ENCODE results near the gene SCYGR1.
"Not testable (repeated sequence)": the region's sequence is repeated elsewhere in the genome, so short reads cannot be mapped to it uniquely, and the experiment has no call there.

Gene SCYGR1

GRCh38 chr2:227402959-227403358 lies 15.2 kb upstream of the SCYGR1 start:
- no peak for DNase-seq (ENCODE audit: low spot score)

- no peak for DNase-seq (ENCODE audit: low spot score)
Measured at GRCh38 chr2:227402321-227402720, 14.6 kb upstream of the SCYGR1 start.

DNA sequence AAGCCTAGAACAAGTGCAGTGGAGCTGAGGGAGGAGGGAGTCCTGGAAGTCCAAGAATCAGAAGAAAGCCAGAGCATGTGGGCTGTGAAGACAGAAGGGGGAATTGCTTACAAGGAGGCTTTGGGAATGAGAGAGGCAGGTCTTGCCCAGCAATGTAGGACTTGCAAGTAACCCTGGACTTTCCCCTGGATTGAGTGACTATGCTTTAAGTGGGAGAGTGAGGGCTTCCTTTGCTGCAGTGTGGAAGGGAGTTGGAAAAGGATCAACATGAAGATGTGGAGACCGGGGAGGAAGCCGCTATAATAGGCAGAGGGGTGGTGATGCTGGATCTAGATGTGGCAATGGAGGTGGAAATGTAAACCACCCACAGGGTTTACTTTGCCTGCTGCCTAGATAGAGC lies 13.8 kb upstream of the SCYGR1 start:
- DNase-seq (ENCODE audit: low spot score): no peak

- no peak for DNase-seq (ENCODE audit: low spot score)
Measured at GRCh38 chr2:227398684-227399670, 11.2 kb upstream of the SCYGR1 start.

DNA sequence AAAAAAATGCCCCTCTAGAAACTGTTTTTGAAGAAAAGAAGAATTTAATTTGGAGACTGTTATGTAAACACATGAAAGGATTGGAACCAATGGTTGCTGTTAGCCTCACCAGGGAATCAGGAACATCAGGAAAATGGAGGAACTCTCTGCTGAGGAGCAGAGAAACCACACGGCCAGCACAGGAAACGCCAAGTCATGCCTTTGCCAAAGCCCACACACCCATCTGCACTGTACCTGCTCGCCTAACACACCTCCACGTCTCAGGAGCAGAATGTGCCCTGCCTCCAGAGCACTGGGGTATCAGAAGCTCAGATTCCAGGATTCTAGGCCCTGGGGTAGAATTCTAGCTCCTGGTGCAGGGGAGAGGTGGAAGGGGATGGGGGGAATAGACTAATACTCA lies 9.8 kb upstream of the SCYGR1 start:
- no peak for DNase-seq (ENCODE audit: low spot score)

DNA sequence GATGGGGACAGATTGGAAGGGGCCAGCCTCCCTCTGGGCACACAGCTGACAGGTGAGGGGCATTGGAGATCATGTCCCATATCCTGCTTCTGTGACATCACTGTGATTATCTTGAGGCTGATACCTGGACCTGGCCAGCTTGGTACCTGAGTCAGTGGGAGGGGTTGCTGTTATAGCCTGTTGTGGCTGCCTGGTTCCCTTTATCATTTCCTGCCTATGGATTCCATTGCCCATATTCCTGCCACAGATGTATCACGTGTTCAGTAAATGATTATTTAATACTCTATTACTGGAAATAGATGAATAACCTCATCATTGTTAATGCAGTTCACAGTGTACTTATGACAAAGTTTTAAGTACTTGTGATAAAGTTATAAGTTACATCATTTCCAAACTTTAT lies 7.8 kb upstream of the SCYGR1 start:
- no peak for DNase-seq (ENCODE audit: low spot score)

GRCh38 chr2:227394401-227394800 lies 6.7 kb upstream of the SCYGR1 start:
- DNase-seq (ENCODE audit: low spot score): no peak

DNA sequence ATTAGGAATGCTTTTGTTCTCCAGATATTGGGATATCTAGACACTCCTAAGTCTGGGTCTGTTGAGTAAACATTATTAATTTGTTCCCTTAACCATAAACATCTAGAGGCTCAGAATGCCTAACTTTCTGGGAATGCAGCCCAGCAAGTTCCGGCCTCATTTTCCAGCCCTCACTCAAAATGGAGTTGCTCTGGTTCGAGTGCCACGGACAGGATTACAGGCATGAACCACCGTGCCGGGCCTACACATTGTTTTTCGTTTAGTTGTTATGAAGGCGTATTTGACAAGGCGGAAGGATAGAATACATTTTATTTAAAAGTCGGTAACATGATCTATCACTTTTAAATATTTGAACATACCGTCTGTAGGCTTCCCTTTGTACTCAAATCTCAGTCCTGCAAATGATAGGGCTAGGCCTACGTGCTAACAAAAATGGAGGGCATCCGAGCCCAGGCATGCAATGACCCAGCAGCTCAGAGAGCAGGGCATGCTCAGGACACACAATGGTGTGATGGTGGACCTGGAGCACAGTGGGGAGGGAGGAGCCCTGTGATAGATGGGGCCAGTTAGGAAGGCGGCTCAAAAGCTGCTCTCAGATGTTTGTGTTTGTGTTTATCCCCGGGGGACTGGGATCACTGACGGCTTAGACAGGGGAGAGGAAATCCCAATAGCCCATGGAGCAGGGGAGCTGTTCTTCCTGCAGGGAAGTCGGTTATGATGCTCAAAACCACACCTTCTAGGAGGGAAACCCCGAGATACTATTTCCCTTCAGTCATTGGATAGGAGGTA lies 2.9 kb upstream of the SCYGR1 start:
- DNase-seq (ENCODE audit: low spot score): no peak

DNA sequence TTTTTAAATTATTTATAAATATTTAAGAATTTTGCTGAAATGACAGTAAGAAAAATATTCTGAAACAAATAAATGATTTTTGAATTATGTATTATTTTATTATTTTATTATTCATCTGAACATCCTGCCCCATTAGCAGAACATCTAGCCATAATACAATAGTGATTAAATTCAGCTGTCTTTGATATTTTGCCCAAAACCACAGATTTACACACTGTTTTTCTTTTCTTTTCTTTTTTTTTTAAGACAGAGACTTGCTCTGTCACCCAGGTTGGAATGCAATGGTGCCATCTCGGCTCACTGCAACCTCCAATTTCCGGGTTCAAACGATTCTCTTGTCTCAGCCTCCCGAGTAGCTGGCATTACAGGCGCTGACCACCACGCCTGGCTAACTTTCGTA lies 1.9 kb upstream of the SCYGR1 start:
- DNase-seq (ENCODE audit: low spot score): no peak

DNA sequence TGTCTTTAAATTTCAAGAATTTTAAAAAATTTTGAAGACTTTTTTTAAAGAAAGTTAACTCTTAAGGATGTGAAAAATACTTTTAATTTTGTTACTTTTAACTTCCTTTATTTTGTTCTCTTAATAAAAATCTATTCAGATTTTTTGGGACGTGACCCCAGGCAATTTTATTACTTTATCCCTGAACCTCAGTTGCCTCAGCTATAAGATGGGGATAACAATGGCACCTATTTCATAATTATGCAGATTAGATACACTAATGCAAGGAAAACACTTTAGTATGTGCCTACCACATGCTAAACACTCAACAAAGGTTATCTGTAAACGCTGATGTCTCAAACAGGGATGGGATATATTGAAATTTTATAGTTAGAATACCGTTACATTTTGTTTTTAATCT lies 1.5 kb upstream of the SCYGR1 start:
- DNase-seq (ENCODE audit: low spot score): no peak

DNA sequence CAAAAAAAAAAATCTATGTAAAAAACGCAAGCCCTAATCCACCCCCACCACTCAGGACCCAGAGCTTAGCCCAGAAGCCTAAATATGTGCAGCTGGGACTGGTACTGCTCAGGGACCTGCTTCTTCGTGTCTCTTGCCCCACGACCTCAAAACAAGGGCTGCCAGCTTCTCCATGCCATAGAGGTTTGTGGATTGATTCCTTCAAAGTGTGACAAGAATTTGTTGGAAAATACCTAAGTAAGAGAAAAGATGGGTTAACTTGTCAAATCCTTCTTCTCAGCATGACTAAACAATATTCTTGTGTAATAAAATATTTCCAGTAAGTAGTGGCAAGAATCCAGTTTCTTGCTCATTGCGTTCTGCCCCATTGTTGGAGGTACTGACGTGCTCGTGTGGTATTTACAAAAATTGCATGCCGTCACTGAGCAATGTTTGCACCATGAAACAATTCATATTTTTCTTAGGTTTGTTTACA lies 825 bp upstream of the SCYGR1 start:
- no peak for DNase-seq (ENCODE audit: low spot score)

- no peak for DNase-seq (ENCODE audit: low spot score)
Measured at GRCh38 chr2:227386630-227387029, 1.1 kb downstream of the SCYGR1 start.

DNA sequence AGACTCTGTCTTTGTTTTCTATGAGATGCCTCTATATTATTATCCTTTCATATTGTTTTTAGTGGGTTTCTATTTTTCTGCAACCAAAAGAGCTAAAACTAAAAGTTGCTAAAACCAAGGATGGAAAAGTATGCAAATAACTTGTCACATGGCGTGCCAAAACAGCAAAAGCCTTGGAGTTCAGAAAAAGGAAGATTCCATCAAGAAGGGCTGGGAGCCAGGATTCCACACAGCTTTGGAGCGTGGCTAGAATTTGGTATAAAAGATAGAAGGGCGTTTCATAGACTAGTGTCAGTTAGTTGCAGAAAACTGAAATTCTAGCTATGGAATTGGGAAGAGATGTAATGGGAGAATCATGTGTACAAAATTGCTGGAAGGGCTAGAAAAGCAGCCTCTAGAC lies 4.1 kb downstream of the SCYGR1 start:
- DNase-seq (ENCODE audit: low spot score): no peak

GRCh38 chr2:227382241-227382835 lies 5.4 kb downstream of the SCYGR1 start:
- not testable (repeated sequence) for DNase-seq (ENCODE audit: low spot score)

DNA sequence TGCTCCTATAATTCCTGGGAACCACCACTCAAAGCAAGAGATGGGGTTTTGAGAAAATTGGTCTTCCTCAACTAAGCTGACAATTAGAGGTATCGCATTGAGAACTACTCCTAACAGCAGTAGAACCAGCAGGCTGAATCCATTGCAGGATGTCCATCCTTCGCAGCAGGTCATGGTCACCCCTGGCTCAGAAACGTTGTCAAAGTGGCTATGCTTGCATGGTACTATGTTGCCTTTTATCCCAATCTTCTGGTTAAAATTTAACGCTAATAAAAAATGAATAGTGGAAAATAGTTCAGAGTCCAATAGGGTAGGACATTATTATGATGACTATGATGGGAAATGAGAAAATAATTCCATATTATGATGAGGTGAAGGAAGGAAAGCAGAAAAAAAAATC lies 8.7 kb downstream of the SCYGR1 start, which contains the start of gene TM4SF20:
TM4SF20 (minus strand) TSS at position 212 of the 400 bp plus-strand sequence; CDS start at position 174, 38 bp downstream.
- no peak for DNase-seq (ENCODE audit: low spot score)

GRCh38 chr2:227378371-227378782 lies 9.4 kb downstream of the SCYGR1 start:
- DNase-seq (ENCODE audit: low spot score): no peak

DNA sequence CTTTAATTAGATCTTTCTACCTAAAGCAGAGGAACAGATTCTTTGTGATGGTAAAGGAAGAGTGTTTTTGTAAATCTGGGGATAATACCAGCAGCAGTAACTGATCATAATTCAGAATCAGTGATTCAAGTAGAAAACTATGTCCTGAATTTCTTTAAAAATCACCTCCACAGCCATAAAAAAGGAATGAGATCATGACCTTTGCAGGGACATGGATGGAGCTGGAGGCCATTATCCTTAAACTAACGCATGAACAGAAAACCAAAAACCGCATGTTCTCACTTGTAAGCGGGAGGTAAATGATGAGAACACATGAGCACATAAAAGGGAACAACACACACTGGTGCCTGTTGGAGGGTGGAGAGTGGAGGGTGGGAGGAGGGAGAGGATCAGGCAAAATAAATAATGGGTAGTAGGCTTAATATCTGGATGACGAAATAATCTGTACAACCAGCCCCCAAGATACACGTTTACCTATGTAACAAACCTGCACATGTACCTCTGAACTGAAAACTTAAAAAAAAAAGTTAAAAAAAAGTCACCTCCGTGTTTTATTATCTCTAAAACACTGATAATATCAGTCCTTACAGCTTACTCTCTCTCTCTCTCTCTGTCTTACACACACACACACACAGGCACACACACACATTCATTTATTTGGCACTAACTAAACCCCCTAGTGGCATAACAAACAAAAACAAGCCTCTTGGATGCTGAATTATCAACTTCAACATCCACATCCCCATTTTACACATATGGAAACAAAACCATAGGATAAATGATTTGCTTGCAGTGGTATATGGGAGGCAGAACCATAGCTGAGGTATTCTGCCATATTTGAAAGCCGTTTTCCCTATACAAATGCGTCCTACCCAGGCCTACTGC lies 10.0 kb downstream of the SCYGR1 start:
- no peak for DNase-seq (ENCODE audit: low spot score)

DNA sequence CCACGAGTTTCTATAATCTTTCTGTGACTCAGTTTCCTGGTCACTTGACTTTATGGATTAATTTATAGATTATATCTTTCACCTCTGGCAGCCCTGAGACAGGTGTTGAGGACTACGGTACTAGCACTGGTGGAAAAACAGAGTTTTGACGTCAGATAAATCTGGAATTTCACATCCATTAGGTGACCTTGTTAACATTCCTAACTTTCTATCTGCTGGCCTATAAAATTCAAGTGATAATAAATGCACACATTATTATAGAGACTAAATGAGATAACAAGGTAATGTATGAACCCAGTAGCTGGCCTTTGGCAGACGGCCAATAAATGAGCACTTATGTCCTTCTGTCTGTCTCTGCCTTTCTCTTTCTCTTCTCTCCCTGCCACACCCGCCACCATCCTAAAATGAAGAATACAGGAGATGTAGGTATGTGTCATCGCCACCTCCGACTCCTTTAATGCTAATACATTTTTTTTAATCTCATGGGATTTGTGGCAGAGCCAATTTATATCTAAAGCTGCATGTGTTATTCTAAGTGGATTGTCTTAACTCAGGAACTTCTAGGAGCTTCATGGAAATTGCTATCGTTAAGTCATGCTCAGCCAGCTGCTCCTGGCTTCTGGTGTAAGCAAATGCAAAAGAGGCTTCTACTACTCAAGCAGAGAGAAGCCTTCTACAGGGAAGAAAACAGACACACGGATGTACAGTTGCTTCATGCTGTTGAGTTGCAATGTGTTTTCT lies 10.9 kb downstream of the SCYGR1 start:
- no peak for DNase-seq (ENCODE audit: low spot score)

- DNase-seq (ENCODE audit: low spot score): no peak
Measured at GRCh38 chr2:227374158-227374557, 13.6 kb downstream of the SCYGR1 start.

DNA sequence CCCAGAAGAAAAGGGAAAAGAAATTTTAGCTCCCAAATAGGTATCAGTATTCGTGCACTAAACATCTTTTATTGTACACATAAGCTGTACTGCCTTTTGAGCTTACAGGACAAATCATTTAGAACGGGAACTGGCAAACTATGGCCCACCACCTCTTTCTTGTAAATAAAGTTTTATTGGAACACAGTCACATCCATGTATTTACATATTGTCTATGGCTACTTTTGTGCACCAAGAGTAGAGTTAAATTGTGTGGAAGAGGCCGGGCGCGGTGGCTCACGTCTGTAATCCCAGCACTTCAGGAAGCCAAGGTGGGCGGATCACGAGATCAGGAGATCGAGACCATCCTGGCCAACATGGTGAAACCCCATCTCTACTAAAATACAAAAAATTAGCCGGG lies 14.4 kb downstream of the SCYGR1 start:
- no peak for DNase-seq (ENCODE audit: low spot score)

Data from ecto neural progenitor cell (in vitro differentiated cells).